ENCODE measurements around the gene ZNF83.

ZNF83 gene

GRCh38 chr19:52566588-52566987 is 71.6 kb downstream of the ZNF83 start:
- DNase-seq, result no peak

- no peak for DNase-seq
Measured at GRCh38 chr19:52566121-52566520, 72.0 kb downstream of the ZNF83 start.
